ENCODE results near the gene SEC14L5.

Gene SEC14L5

DNA sequence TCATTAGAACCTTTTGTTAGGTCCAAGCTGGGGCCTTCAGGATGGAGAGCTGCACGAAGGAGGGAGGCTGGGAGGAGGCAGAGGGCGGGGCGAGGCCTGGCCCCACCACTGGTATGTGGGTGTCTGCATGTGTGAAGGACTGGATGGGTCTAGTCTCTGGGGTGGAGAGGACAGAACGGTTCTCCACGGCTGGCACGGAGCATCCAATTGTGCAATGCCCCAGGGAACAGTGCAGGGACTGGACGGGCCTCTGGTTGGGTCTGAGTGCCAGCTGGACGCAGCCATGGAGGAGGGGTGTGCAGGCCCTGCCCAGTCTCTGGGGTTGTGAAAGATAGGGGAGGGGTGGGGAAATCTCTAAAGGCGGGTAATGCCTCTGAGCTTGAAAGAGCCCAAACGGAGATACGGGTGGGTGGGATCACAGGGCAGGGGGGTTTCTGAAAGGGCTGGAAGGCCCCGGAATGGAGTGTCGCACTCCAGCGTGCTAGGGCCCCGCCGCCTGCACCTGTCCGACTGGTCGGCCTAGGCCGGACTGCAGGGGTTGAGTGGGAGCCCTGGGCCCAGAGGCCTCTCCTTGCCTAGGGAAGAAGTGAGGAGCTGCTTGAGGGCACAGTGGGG, 22.8 kb upstream of the SEC14L5 start:
- Histone ChIP-seq H3K27me3 (ENCODE audit: low read depth, low read length) (peaks cover 3% of the 10 kb centered on the region; the same call in 1 of the 2 replicates), H3K4me3 (ENCODE audit: low read length) (no peak overlapping the region), H3K79me2 (ENCODE audit: low read length) (no peaks in the 10 kb centered on the region), H3K4me2 (ENCODE audit: low read length) (no peak overlapping the region; the same call in 1 of the 2 replicates), H3K27ac (ENCODE audit: low read length) (no peak overlapping the region), H3K9ac (ENCODE audit: low read length) (no peak overlapping the region), H4K20me1 (ENCODE audit: insufficient read depth, low read length) (no peaks in the 10 kb centered on the region), H3K36me3 (replicated peaks; ENCODE audit: low read depth, low read length) (no peaks in the 10 kb centered on the region), H3K9me3 (ENCODE audit: insufficient read depth, low read length) (no peaks in the 10 kb centered on the region), H3K4me1 (ENCODE audit: low read length) (no peaks in the 10 kb centered on the region), H2AFZ (ENCODE audit: low read depth, low read length) (no peak overlapping the region)
- TF ChIP-seq, protein P1, sequence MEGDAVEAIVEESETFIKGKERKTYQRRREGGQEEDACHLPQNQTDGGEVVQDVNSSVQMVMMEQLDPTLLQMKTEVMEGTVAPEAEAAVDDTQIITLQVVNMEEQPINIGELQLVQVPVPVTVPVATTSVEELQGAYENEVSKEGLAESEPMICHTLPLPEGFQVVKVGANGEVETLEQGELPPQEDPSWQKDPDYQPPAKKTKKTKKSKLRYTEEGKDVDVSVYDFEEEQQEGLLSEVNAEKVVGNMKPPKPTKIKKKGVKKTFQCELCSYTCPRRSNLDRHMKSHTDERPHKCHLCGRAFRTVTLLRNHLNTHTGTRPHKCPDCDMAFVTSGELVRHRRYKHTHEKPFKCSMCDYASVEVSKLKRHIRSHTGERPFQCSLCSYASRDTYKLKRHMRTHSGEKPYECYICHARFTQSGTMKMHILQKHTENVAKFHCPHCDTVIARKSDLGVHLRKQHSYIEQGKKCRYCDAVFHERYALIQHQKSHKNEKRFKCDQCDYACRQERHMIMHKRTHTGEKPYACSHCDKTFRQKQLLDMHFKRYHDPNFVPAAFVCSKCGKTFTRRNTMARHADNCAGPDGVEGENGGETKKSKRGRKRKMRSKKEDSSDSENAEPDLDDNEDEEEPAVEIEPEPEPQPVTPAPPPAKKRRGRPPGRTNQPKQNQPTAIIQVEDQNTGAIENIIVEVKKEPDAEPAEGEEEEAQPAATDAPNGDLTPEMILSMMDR (IDR thresholded peaks at IDR 0.05; ENCODE audit: low read depth, low read length) = no peak

DNA sequence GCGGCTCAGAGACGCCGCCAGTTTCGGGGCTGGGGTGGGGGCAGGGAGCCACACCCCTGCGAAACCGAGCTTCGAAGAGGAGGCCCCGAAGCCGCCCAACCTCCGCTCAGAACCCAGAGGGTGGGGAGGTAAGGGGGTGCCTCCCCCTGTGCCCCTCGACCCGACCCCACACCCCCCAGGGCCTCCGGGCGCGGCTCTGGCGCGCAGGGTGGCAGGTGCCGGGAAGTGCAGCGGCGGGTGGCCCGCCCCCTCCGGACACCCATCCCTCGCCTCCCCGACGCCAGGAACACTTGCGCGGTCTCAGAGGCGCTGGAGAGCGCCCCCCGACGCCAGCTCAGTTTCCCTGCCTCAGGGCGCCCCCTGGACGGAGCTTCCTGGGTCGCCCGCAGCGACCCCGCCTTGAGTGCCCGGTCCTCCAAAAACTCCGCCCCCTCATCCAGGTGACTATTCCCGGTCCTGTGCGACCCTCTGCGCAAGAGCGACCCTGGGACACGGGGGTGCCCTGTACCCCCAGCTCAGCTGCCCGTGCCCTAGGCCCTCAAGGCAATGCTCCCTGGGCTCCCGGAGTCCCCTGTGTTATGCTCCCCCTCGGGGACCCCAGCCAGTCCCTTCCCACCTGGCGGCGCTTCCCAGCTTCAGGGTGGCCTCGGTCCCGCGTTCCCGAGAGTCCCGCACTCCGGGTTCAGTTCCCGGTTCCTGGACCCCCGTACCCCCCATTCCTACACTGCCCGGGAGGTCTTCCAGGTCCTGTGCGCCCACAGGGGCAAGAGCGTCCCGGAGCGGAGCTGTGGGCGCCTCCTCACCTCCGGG, 21.7 kb upstream of the SEC14L5 start:
- Histone ChIP-seq H3K27me3 (ENCODE audit: low read depth, low read length) (peaks cover 3% of the 10 kb centered on the region; the same call in 1 of the 2 replicates), H3K4me3 (ENCODE audit: low read length) (peak overlapping the region; percentile 60), H3K4me2 (ENCODE audit: low read length) (peak overlapping the region; percentile 50), H3K27ac (ENCODE audit: low read length) (no peak overlapping the region), H4K20me1 (ENCODE audit: insufficient read depth, low read length) (no peaks in the 10 kb centered on the region), H3K4me1 (ENCODE audit: low read length) (no peaks in the 10 kb centered on the region), H3K79me2 (ENCODE audit: low read length) (no peaks in the 10 kb centered on the region), H3K9ac (ENCODE audit: low read length) (no peak overlapping the region), H3K9me3 (ENCODE audit: insufficient read depth, low read length) (no peaks in the 10 kb centered on the region), H3K36me3 (replicated peaks; ENCODE audit: low read depth, low read length) (no peaks in the 10 kb centered on the region), H2AFZ (ENCODE audit: low read depth, low read length) (no peak overlapping the region)
- TF ChIP-seq, protein P1 (IDR thresholded peaks at IDR 0.05; ENCODE audit: low read depth, low read length) = no peak
- no peak for TF ChIP-seq EZH2phosphoT487 (IDR thresholded peaks at IDR 0.05; ENCODE audit: low read depth)

DNA sequence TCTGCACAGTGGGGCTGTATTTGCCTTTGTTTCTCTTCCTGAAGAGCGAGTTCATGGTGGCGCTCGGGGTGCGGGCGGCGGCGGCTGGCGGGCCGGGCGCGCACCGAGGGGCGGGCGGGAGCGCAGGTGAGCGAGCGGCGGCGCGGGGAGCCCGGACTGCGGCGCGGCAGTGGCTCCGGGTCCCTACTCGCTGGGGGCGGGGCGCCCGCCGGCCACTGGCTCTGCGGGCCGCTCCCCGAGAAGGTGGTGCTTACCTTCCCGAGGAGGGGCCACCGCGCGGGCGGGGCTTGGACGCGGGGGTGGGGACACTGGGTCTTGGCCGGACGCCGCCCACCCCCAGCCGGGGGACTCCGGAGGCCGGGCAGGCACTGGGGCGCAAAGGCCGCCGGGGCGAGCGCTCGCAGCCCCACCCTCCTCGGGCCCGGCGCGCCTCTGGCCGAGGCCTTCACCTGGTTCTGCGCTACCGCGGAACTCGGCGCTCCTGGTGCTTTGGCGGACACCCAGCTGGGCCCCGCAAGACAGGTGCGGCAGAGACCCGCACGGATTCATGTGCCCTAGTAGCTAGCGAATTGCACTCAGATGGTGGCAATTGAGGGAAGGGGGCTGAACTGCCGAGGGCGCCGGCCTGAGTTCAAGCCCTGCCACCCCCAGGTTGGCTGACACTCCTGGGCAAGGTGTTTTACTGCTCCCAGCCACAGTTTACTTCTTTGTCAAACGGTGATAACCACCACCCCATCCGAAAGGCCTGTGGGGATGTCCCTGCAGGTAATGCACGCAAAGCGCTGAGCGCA, 20.9 kb upstream of the SEC14L5 start, which contains the start of gene PPL:
PPL (minus strand) TSS at position 158 of the 791 bp plus-strand sequence; CDS start at position 55, 103 bp downstream.
- peak within 1 kb of the TSS; percentile 50 for H3K4me2 ChIP-seq (ENCODE audit: low read length)

More for the DNA sequence above, 20.9 kb upstream of the SEC14L5 start, which contains the start of gene PPL:
- Histone ChIP-seq H3K27ac (ENCODE audit: low read length) (no peak within 1 kb of the TSS), H3K36me3 (replicated peaks; ENCODE audit: low read depth, low read length) (no peaks in the 10 kb centered on the region), H2AFZ (ENCODE audit: low read depth, low read length) (no peak within 1 kb of the TSS), H4K20me1 (ENCODE audit: insufficient read depth, low read length) (no peaks in the 10 kb centered on the region), H3K27me3 (ENCODE audit: low read depth, low read length) (peaks cover 6% of the 10 kb centered on the region), H3K9me3 (ENCODE audit: insufficient read depth, low read length) (no peaks in the 10 kb centered on the region), H3K4me3 (ENCODE audit: low read length) (peak within 1 kb of the TSS; percentile 60), H3K9ac (ENCODE audit: low read length) (no peak within 1 kb of the TSS), H3K79me2 (ENCODE audit: low read length) (no peaks in the 10 kb centered on the region), H3K4me1 (ENCODE audit: low read length) (no peaks in the 10 kb centered on the region)
- TF ChIP-seq, protein P1 (IDR thresholded peaks at IDR 0.05; ENCODE audit: low read depth, low read length) = no peak
- no peak for TF ChIP-seq EZH2phosphoT487 (IDR thresholded peaks at IDR 0.05; ENCODE audit: low read depth)

Data from OCI-LY3 (cell line).